ENCODE data around the gene MEGF11. TPM values are rescaled to one million over a fixed set of nuclear protein-coding genes. Genes with fewer than 3 reads are reported as not detected.

Gene MEGF11
- total RNA-seq, 1 experiment from 2014 or later, result 2.3 TPM

DNA sequence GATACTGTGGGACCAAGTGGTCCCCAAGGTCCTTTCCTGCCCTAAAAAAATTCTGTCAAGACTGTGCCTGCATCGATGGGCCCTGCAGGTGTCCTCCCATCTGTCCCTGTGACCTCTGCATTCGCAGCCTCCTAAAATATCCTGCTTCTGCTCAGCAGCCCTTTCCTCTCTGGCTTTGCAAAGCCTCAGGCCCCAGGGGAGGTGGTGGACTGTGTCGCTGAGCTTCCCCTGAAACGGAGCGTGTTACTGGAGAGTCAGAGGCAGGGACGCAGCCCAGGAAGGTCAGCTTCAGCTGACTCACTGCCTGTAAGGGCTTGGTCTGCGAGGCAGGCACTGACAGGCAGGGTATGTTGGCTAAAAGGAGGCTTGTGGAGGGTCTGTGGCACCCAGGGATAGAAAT lies 274.2 kb downstream of the MEGF11 start:
- no peaks in the 10 kb centered on the region for H3K9me3 ChIP-seq (ENCODE audit: control insufficient read depth in 1 of 2, insufficient read depth in 1 of 2, low read depth in 1 of 2, low read length in 2 of 2)
- no peak overlapping the region for H3K27ac ChIP-seq (ENCODE audit: low read depth, low read length)
- ChIA-PET POLR2A (no interaction called here), CTCF (no interaction called here), RAD21 (ENCODE audit: low non-redundant PET in 1 of 2, low total read pairs in 2 of 2, uncharacterized antibody in 2 of 2, unreplicated experiment in 2 of 2) (no interaction called here)
- TF ChIP-seq CEBPB (IDR thresholded peaks at IDR 0.05; ENCODE audit: low read depth), result no peak
- TF ChIP-seq ATF3 (IDR thresholded peaks at IDR 0.05), result no peak
- TF ChIP-seq YY1 (IDR thresholded peaks at IDR 0.05; ENCODE audit: extremely low read depth, insufficient replicate concordance, low read depth, low read length), result no peak
- no peak for TF ChIP-seq JUND (IDR thresholded peaks at IDR 0.05)
- TF ChIP-seq EZH2phosphoT487 (IDR thresholded peaks at IDR 0.05; ENCODE audit: borderline replicate concordance), result no peak
- TF ChIP-seq EZH2 (IDR thresholded peaks at IDR 0.05), result no peak
- H3K4me3 ChIP-seq (replicated peaks in 1 of 2; ENCODE audit: low read depth in 1 of 2, low read length in 2 of 2), result no peak overlapping the region
- no peak overlapping the region for H3K9ac ChIP-seq (ENCODE audit: low read length)
- no peaks in the 10 kb centered on the region for H3K9me2 ChIP-seq (ENCODE audit: insufficient read depth)
- intact Hi-C loops (cut with micrococcal nuclease), result no loop called here
- no peak overlapping the region for H2AFZ ChIP-seq (ENCODE audit: low read depth, low read length, poor library complexity, severe bottlenecking)
- DNase-seq (ENCODE audit: low read depth, low spot score) (no peak), ATAC-seq (no peak)
- no peak overlapping the region for H3K4me2 ChIP-seq (ENCODE audit: low read length)
- H3K36me3 ChIP-seq (ENCODE audit: control insufficient read depth in 1 of 2, insufficient read depth in 2 of 2, low read length in 2 of 2), result no peaks in the 10 kb centered on the region
- H3K79me2 ChIP-seq (ENCODE audit: insufficient read depth, low read length), result no peaks in the 10 kb centered on the region
- H3K27me3 ChIP-seq (ENCODE audit: insufficient read depth, low read length), result 0 out of 2 replicates have a peak, but pooled peaks cover 3% of the 10 kb centered on the region
- no peaks in the 10 kb centered on the region for H4K20me1 ChIP-seq (ENCODE audit: insufficient read depth)
- no TSS peak for BruUV-seq (replicated peaks)
- H3K4me1 ChIP-seq (ENCODE audit: control insufficient read depth in 1 of 2, insufficient read depth in 2 of 2, low read length in 2 of 2), result peaks cover 6 to 26% of the 10 kb centered on the region in 2 experiments

DNA sequence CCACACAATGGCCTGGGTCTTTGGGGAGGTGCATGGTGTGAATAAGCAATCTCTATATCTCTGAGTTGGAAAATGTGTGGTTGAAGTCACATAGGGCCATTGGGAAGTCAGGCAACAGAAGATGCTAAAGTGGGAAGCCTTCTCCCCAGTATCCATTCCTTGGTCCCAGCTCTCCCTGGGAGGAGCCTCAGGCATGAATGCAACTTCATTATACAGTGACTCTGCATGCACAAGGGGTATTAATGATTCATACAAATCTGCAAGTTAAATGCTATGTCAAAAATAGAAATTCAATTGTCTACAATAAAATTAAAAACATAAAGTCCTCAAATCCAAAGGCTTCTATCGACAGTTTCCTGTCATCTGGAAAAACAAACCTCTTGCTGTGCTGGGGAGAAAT lies 275.4 kb downstream of the MEGF11 start:
- Histone ChIP-seq H2AFZ (ENCODE audit: low read depth, low read length, poor library complexity, severe bottlenecking) (no peak overlapping the region), H3K27me3 (ENCODE audit: insufficient read depth, low read length) (0 out of 2 replicates have a peak, but pooled peaks cover 3% of the 10 kb centered on the region), H3K36me3 (ENCODE audit: control insufficient read depth in 1 of 2, insufficient read depth in 2 of 2, low read length in 2 of 2) (no peaks in the 10 kb centered on the region), H3K79me2 (ENCODE audit: insufficient read depth, low read length) (no peaks in the 10 kb centered on the region), H3K27ac (ENCODE audit: low read depth, low read length) (no peak overlapping the region), H3K4me3 (replicated peaks in 1 of 2; ENCODE audit: low read depth in 1 of 2, low read length in 2 of 2) (no peak overlapping the region), H3K4me1 (ENCODE audit: control insufficient read depth in 1 of 2, insufficient read depth in 2 of 2, low read length in 2 of 2) (peaks cover 6 to 26% of the 10 kb centered on the region in 2 experiments), H3K9me3 (ENCODE audit: control insufficient read depth in 1 of 2, insufficient read depth in 1 of 2, low read depth in 1 of 2, low read length in 2 of 2) (no peaks in the 10 kb centered on the region), H3K9me2 (ENCODE audit: insufficient read depth) (no peaks in the 10 kb centered on the region), H3K9ac (ENCODE audit: low read length) (no peak overlapping the region), H3K4me2 (ENCODE audit: low read length) (no peak overlapping the region), H4K20me1 (ENCODE audit: insufficient read depth) (no peaks in the 10 kb centered on the region)
- CTCF ChIA-PET, result no interaction called here
- ATAC-seq, result no peak
- RAD21 ChIA-PET (ENCODE audit: low non-redundant PET in 1 of 2, low total read pairs in 2 of 2, uncharacterized antibody in 2 of 2, unreplicated experiment in 2 of 2), result no interaction called here
- DNase-seq (ENCODE audit: low read depth, low spot score), result no peak
- POLR2A ChIA-PET, result no interaction called here
- no TSS peak for BruUV-seq (replicated peaks)
- intact Hi-C loops (cut with micrococcal nuclease), result no loop called here
- TF ChIP-seq SIN3A (IDR thresholded peaks at IDR 0.05; ENCODE audit: low read depth), result no peak
- TF ChIP-seq TCF7L2 (IDR thresholded peaks at IDR 0.05; ENCODE audit: borderline replicate concordance, extremely low read depth, insufficient read depth, insufficient read length), result no peak
- TF ChIP-seq EZH2 (IDR thresholded peaks at IDR 0.05), result no peak
- TF ChIP-seq SP1 (IDR thresholded peaks at IDR 0.05; ENCODE audit: low read depth), result no peak
- TF ChIP-seq POLR2A (IDR thresholded peaks at IDR 0.05; ENCODE audit: borderline replicate concordance, extremely low read depth, insufficient read depth, insufficient read length), result no peak
- TF ChIP-seq, protein P1, sequence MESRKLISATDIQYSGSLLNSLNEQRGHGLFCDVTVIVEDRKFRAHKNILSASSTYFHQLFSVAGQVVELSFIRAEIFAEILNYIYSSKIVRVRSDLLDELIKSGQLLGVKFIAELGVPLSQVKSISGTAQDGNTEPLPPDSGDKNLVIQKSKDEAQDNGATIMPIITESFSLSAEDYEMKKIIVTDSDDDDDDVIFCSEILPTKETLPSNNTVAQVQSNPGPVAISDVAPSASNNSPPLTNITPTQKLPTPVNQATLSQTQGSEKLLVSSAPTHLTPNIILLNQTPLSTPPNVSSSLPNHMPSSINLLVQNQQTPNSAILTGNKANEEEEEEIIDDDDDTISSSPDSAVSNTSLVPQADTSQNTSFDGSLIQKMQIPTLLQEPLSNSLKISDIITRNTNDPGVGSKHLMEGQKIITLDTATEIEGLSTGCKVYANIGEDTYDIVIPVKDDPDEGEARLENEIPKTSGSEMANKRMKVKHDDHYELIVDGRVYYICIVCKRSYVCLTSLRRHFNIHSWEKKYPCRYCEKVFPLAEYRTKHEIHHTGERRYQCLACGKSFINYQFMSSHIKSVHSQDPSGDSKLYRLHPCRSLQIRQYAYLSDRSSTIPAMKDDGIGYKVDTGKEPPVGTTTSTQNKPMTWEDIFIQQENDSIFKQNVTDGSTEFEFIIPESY (IDR thresholded peaks at IDR 0.05; ENCODE audit: extremely low read depth, insufficient replicate concordance, low read length), result no peak
- no peak for TF ChIP-seq RAD21 (IDR thresholded peaks at IDR 0.05; ENCODE audit: low read depth)
- no peak for TF ChIP-seq POLR2AphosphoS5 (IDR thresholded peaks at IDR 0.05; ENCODE audit: low read depth, low read length)
- no peak for TF ChIP-seq EGR1 (IDR thresholded peaks at IDR 0.05; ENCODE audit: low read depth)
- no peak for TF ChIP-seq EZH2phosphoT487 (IDR thresholded peaks at IDR 0.05; ENCODE audit: borderline replicate concordance)
- no peak for TF ChIP-seq CEBPB (IDR thresholded peaks at IDR 0.05; ENCODE audit: low read depth)
- no peak for TF ChIP-seq JUND (IDR thresholded peaks at IDR 0.05)
- no peak for TF ChIP-seq ZNF274 (IDR thresholded peaks at IDR 0.05; ENCODE audit: low read depth, low read length)
- TF ChIP-seq FOSL1 (IDR thresholded peaks at IDR 0.05; ENCODE audit: low read depth), result no peak
- TF ChIP-seq, protein P2, sequence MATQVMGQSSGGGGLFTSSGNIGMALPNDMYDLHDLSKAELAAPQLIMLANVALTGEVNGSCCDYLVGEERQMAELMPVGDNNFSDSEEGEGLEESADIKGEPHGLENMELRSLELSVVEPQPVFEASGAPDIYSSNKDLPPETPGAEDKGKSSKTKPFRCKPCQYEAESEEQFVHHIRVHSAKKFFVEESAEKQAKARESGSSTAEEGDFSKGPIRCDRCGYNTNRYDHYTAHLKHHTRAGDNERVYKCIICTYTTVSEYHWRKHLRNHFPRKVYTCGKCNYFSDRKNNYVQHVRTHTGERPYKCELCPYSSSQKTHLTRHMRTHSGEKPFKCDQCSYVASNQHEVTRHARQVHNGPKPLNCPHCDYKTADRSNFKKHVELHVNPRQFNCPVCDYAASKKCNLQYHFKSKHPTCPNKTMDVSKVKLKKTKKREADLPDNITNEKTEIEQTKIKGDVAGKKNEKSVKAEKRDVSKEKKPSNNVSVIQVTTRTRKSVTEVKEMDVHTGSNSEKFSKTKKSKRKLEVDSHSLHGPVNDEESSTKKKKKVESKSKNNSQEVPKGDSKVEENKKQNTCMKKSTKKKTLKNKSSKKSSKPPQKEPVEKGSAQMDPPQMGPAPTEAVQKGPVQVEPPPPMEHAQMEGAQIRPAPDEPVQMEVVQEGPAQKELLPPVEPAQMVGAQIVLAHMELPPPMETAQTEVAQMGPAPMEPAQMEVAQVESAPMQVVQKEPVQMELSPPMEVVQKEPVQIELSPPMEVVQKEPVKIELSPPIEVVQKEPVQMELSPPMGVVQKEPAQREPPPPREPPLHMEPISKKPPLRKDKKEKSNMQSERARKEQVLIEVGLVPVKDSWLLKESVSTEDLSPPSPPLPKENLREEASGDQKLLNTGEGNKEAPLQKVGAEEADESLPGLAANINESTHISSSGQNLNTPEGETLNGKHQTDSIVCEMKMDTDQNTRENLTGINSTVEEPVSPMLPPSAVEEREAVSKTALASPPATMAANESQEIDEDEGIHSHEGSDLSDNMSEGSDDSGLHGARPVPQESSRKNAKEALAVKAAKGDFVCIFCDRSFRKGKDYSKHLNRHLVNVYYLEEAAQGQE (IDR thresholded peaks at IDR 0.05; ENCODE audit: low read depth), result no peak
